Measurements from ENCODE around the gene ATP2B1.

GRCh38 chr12:89673603-89674002 is 35.0 kb downstream of the ATP2B1 start:
- TF ChIP-seq EP300 (IDR thresholded peaks at IDR 0.05) (no peak), CTCF (IDR thresholded peaks at IDR 0.05) (no peak)
